Germinal center (tissue), 1 donor: Measurements from ENCODE around the gene CCDC18.

ENCODE experiments used
- DNase-seq: peaks from one replicate; pipeline ENCODE4 v3.0.0; 2012; ENCODE audit warnings: mixed read lengths, low spot score

The CCDC18 gene

DNA sequence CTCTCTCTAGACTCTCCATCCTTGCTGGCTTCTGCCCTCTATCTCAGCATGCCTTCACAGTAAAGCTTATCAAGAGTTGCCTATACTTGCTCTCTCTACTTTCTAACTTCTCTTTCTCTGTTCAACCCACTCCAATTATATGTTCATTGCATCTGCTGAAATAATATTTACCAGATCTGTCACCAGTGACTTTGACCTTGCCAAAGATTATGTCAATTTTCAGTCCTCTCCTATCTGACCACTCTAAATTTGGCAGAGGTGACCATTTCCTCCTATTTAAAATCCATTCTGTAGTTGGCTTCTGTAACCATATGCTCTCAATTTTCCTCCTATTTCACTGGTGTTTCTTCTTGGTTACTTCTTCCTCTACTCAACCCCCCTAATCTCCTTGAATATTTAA, 126.4 kb downstream of the CCDC18 start:
- DNase-seq = no peak

DNA sequence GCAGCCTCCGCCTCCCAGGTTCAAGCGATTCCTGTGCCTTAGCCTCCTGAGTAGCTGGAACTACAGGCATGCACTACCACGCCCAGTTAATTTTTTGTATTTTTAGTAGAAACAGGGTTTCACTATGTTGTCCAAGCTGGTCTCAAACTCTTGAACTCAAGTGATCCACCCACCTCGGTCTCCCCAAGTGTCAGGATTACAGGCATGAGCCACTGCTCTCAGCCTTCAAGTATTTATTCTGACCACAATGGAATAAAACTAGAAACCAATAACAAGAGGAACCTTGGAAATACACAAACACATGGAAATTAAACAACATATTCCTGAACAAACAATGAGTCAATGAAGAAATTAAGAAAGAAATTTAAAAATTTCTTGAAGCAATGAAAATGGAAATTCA, 132.5 kb downstream of the CCDC18 start:
- no peak for DNase-seq

DNA sequence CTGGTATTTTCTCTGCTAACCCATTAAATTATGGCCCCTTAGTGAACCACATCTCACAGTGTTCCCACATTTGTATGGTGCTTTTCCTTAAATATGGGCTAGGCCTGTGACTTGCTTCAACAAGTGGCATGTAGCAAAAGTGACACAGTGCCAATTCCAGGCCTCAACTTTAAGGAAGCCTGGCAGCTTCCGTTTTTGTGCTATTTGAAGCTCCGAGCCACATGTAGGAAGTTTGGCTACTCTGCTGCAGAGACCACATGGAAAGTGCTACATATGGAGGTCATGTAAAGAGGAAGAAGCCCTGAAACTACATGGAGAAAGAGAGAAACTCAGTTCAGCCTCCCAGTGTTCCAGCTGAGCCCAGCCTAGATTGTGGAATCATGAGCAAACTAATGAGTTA, 136.7 kb downstream of the CCDC18 start:
- no peak for DNase-seq

DNA sequence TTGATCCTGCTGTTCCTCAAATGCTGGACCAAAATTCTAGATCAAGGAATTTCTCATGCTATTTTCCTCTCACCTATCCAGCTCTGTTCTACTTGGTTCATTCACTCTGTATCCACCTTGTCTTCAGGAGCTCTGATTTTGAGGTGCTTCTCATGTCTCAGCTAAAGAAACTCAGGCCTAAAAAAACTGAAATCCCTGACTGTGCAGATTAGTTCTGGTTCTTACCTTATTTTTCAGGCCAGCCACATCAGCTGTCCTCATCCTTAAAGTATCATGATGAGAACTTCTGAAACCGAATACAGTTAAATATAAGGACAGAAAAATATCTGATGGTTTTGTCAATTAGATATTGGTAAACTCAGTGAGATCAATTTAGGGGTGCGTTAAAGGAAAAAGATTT, 137.4 kb downstream of the CCDC18 start:
- DNase-seq = no peak

DNA sequence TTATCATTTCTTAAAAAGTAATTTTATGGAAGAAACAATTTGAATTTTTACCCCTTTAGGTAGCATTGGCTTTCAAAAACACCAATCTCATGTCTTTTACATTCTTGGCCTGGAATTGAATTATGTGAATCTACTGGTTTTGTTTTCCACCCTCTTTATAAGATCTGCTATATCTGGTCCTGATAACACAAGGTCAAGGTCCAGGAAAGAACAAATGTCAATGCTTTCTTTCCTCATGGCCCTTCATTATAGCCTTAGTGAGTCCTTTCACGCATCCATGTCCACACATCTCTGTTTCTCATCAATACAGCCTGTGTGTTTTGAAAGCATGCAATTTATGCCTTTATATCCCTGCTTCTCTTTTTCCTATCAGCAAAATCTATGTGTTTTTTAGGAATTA, 141.2 kb downstream of the CCDC18 start:
- no peak for DNase-seq

DNA sequence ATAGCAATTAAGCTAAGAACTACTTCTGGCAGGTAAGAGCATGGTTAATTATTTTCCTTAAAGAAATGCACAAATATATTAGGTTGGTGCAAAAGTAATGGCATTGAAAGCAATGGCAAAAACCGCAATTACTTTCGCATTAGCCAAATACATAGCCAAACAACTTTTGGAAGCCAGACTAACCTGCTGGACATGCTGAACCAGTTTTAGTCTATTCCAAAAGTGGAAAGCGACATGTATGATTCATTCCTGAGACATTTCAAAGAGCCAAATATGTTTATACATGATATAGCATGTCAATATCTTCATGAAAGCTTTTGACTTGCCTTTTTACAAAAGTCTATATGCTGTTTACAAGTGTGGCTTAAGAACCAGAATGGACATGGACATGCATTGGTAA, 141.8 kb downstream of the CCDC18 start:
- no peak for DNase-seq

DNA sequence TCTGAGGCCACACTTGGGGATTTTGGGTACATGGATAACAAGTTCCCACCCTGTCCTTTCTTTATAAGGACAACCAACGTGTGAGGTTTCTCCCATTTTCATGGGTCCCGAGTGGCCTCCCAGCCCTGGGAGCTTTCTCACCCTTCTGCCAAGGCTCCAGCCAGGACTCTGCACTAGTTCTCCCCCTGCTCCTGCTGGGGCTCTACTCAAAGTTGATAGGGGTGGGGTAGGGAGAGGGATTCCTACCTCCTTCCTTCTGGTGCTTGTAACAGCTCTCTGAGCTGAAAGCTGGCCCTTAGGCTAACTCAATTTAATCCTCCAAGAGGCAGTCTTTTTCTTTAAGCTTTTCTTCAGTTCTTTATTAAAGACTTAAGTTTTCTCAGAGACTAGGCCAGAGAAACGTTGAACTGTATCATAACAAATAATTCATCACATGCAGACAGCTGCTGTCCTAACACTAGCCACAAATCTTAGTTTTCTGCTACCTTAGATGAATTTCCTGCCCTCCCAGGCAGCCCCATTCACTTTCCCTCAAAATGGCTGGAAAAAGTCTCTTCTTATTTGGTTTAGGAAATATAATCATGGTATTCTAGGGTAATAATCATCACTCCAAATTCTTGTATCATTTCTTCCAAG, 142.8 kb downstream of the CCDC18 start:
- no peak for DNase-seq

- DNase-seq = no peak
These were observed 144.3 kb downstream of the CCDC18 start for GRCh38 chr1:93324486-93325464.
